Peyer's patch (tissue), 4 donors: ENCODE results near the gene TUBGCP3. TPM values are rescaled to one million over a fixed set of nuclear protein-coding genes. Genes with fewer than 3 reads are reported as not detected.
A peak's percentile ranks its signal among the peaks of the same experiment; 100 is the strongest.

Experiments
- DNase-seq, 3 donors: peaks; one replicate each; pipeline ENCODE4 v3.0.0-alpha.2; 2017 to 2019
- H3K27ac ChIP-seq, 4 donors: fragments of 200-600 bp; sonication (generic); one replicate each; pipeline ENCODE4 v1.5.1; 2016 to 2019
- H3K27me3 ChIP-seq, 2 donors: fragments of 200-600 bp; sonication (generic); one replicate each; pipeline ENCODE4 v1.5.1; 2019
- H3K36me3 ChIP-seq, 3 donors: fragments of 200-600 bp; sonication (generic); one replicate each; pipeline ENCODE4 v1.5.1; 2016 to 2019
- H3K4me1 ChIP-seq, 4 donors: fragments of 200-600 bp; sonication (generic); one replicate each; pipeline ENCODE4 v1.5.1; 2016 to 2019
- H3K4me3 ChIP-seq, 4 donors: fragments of 200-600 bp; sonication (generic); 1 replicate in 3 of 4; 2 replicates in 1 of 4; pipeline ENCODE4 v1.5.1; 2016 to 2019; ENCODE audit warnings: mild to moderate bottlenecking in 1 of 4
- H3K9me3 ChIP-seq, 4 donors: fragments of 200-600 bp; sonication (generic); one replicate each; pipeline ENCODE4 v1.5.1; 2016 to 2019; ENCODE audit warnings: mild to moderate bottlenecking in 1 of 4
- CTCF ChIP-seq, 6 experiments: fragments of 450-650 bp in 4 of 6; fragments of 200-600 bp in 2 of 6; sonication (generic) in 1 of 6; IDR thresholded peaks; one replicate each; pipeline ENCODE4 v1.5.1; 2017 to 2019; ENCODE audit warnings: antibody characterized with exemption in 6 of 6, mild to moderate bottlenecking in 3 of 6, moderate library complexity in 1 of 6
- POLR2A ChIP-seq, 2 donors: fragments of 450-650 bp; IDR thresholded peaks; one replicate each; pipeline ENCODE4 v1.5.1; 2017; ENCODE audit warnings: antibody characterized with exemption in 2 of 2, mild to moderate bottlenecking in 2 of 2, moderate library complexity in 2 of 2
- total RNA-seq, 4 donors: library from RNA; depleted of rRNA; stranded (reverse); fragments of >200 nt; gene quantifications; one replicate each; pipeline ENCODE4 v1.1.0, GENCODE V29; 2016

Gene TUBGCP3, protein sequence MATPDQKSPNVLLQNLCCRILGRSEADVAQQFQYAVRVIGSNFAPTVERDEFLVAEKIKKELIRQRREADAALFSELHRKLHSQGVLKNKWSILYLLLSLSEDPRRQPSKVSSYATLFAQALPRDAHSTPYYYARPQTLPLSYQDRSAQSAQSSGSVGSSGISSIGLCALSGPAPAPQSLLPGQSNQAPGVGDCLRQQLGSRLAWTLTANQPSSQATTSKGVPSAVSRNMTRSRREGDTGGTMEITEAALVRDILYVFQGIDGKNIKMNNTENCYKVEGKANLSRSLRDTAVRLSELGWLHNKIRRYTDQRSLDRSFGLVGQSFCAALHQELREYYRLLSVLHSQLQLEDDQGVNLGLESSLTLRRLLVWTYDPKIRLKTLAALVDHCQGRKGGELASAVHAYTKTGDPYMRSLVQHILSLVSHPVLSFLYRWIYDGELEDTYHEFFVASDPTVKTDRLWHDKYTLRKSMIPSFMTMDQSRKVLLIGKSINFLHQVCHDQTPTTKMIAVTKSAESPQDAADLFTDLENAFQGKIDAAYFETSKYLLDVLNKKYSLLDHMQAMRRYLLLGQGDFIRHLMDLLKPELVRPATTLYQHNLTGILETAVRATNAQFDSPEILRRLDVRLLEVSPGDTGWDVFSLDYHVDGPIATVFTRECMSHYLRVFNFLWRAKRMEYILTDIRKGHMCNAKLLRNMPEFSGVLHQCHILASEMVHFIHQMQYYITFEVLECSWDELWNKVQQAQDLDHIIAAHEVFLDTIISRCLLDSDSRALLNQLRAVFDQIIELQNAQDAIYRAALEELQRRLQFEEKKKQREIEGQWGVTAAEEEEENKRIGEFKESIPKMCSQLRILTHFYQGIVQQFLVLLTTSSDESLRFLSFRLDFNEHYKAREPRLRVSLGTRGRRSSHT
- 10 to 100 TPM; 32.2 to 75.9 (median 43.6) TPM for total RNA-seq

DNA sequence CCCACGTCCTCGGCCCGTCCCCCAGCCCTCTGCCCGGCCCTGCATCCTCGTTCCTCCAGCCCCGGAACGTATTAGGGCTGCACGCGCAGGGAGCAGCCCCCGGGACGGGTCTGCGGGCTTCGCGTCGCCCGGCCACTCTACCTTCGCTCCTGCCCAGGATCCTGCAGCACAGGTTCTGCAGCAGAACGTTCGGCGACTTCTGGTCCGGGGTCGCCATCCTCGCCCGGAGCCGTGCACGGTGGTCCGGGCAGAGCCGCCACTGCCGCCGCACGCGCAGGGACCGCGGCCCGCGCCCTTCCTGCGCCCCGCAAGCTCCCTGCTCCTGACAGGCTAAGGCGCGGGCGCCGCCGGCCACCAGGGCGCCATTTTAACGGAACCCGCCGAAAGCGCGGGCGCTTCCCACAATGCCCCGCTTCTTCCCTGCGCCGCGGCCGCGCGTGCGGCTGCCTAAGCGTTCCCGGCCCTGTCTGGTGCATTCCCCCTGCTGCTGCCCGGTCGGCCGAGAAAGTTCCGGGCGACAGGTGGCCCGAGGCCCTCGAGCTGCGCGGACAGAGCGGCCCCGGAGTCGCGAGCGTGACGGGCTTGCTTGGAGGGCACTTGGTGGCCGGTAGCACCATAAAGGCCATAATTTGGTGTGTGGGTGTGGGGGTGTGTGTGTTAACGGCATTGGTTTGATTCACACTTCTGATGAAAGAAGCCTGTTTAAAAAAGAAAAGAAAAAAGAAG, at the start of gene TUBGCP3:
TSS of gene TUBGCP3 (minus strand) at position 390 of the 726 bp plus-strand sequence. CDS start at position 217, 173 bp downstream.
- Histone ChIP-seq H3K4me3 (peak within 1 kb of the TSS; percentile 73 to 96 (median 94)), H3K36me3 (no peaks in the 10 kb centered on the region), H3K27ac (peak within 1 kb of the TSS; percentile 80 to 97 (median 96)), H3K27me3 (no peaks in the 10 kb centered on the region), H3K9me3 (no peaks in the 10 kb centered on the region), H3K4me1 (peaks cover 0 to 16% (median 2%) of the 10 kb centered on the region in 4 donors)
- TF ChIP-seq POLR2A (IDR thresholded peaks at IDR 0.05) (peak; percentile 34 to 39), CTCF (IDR thresholded peaks at IDR 0.05) (peak in 4 of 6 experiments; percentile 5 to 43 (median 39))
- peak; percentile 68 to 89 (median 88) for DNase-seq

- DNase-seq: no peak
- TF ChIP-seq POLR2A (IDR thresholded peaks at IDR 0.05) (no peak), CTCF (IDR thresholded peaks at IDR 0.05) (no peak)
- Histone ChIP-seq H3K36me3 (no peaks in the 10 kb centered on the region), H3K27ac (no peak overlapping the region), H3K27me3 (no peaks in the 10 kb centered on the region), H3K4me3 (no peak overlapping the region), H3K4me1 (peaks cover 0 to 3% (median 0%) of the 10 kb centered on the region in 4 donors), H3K9me3 (no peaks in the 10 kb centered on the region)
Measured at GRCh38 chr13:112637017-112637801, 49.3 kb upstream of the TUBGCP3 start.

- no peak for DNase-seq
Measured at GRCh38 chr13:112636401-112636975, 48.5 kb upstream of the TUBGCP3 start.

DNA sequence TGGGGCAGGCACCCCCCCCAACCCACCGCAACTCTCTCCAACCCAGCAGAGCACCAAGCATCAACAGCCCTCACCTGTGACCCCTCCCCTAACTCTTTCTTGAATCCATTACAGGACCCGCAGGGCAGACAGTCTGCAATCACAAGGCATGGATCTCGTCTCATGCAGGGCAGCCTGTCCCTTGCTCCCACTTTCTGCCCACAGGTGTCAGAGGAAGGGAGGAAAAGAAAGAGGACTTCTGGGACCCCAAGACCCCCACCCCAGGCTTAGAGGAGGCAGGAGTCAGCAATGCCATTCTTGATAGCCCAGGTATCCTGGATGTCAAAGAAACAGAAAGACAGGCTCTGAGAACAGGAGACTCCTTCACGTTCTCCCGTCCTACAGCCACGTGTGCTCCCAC, 47.4 kb upstream of the TUBGCP3 start:
- no peak overlapping the region for H3K27ac ChIP-seq
- H3K9me3 ChIP-seq: no peaks in the 10 kb centered on the region
- H3K4me1 ChIP-seq: no peaks in the 10 kb centered on the region
- H3K36me3 ChIP-seq: no peaks in the 10 kb centered on the region
- no peaks in the 10 kb centered on the region for H3K27me3 ChIP-seq
- TF ChIP-seq POLR2A (IDR thresholded peaks at IDR 0.05) (no peak), CTCF (IDR thresholded peaks at IDR 0.05) (no peak)
- no peak for DNase-seq
- no peak overlapping the region for H3K4me3 ChIP-seq

More at GRCh38 chr13:112636401-112636975, 48.5 kb upstream of the TUBGCP3 start:
- TF ChIP-seq POLR2A (IDR thresholded peaks at IDR 0.05) (no peak), CTCF (IDR thresholded peaks at IDR 0.05) (no peak)
- H3K4me3 ChIP-seq: no peak overlapping the region
- H3K27me3 ChIP-seq: no peaks in the 10 kb centered on the region
- H3K36me3 ChIP-seq: no peaks in the 10 kb centered on the region
- no peaks in the 10 kb centered on the region for H3K9me3 ChIP-seq
- no peak overlapping the region for H3K27ac ChIP-seq
- peaks cover 0 to 3% (median 0%) of the 10 kb centered on the region in 4 donors for H3K4me1 ChIP-seq
